Heart left ventricle (tissue), 16 donors: ENCODE results near the gene GTF2F2. TPM values are rescaled to one million over a fixed set of nuclear protein-coding genes. Genes with fewer than 3 reads are reported as not detected.

Experiments
- ATAC-seq, 4 donors: fragments of 200-7000 bp; cut with Tn5 transposase; one replicate each; pipeline ENCODE4 v1.9.1; 2020 to 2022; ENCODE audit warnings: moderate library complexity in 4 of 4, mild to moderate bottlenecking in 3 of 4, moderate number of reproducible peaks in 1 of 4
- DNase-seq, 5 donors: peaks; one replicate each; pipeline ENCODE4 v3.0.0-alpha.2; 2020
- H3K27ac ChIP-seq, 12 donors: fragments of 200-600 bp; sonication (generic) in 4 of 12; one replicate each; pipeline versions ENCODE4 v1.5.0 to v1.8.0; 2016 to 2022; ENCODE audit warnings: mild to moderate bottlenecking in 2 of 12
- H3K27me3 ChIP-seq, 9 donors: fragments of 200-600 bp; sonication (generic) in 2 of 9; one replicate each; pipeline versions ENCODE4 v1.5.1 to v1.8.0; 2016 to 2022; ENCODE audit warnings: mild to moderate bottlenecking in 3 of 9
- H3K36me3 ChIP-seq, 9 donors: fragments of 200-600 bp; sonication (generic) in 2 of 9; one replicate each; pipeline versions ENCODE4 v1.5.0 to v1.8.0; 2018 to 2022; ENCODE audit warnings: mild to moderate bottlenecking in 2 of 9
- H3K4me1 ChIP-seq, 12 donors: fragments of 200-600 bp; sonication (generic) in 4 of 12; one replicate each; pipeline versions ENCODE4 v1.5.0 to v1.8.0; 2016 to 2022; ENCODE audit warnings: mild to moderate bottlenecking in 3 of 12
- H3K4me3 ChIP-seq, 12 donors: fragments of 200-600 bp; sonication (generic) in 4 of 12; one replicate each; pipeline versions ENCODE4 v1.5.0 to v1.8.0; 2017 to 2022; ENCODE audit warnings: mild to moderate bottlenecking in 9 of 12, moderate library complexity in 4 of 12
- H3K9me3 ChIP-seq, 12 donors: fragments of 200-600 bp; sonication (generic) in 4 of 12; one replicate each; pipeline versions ENCODE4 v1.5.0 to v1.8.0; 2016 to 2022; ENCODE audit warnings: mild to moderate bottlenecking in 1 of 12
- POLR2A ChIP-seq, 2 donors: fragments of 450-650 bp; IDR thresholded peaks; one replicate each; pipeline ENCODE4 v1.6.1; 2017; ENCODE audit warnings: antibody characterized with exemption in 2 of 2, mild to moderate bottlenecking in 2 of 2, moderate library complexity in 2 of 2
- WGBS, 4 donors: extraction: QIAGEN DNeasy Blood & Tissue Kit in 2 of 4; methylation state at CpG; one replicate each; pipeline versions ENCODE4 v1.1.5 to v1.1.7; 2013 to 2018; 5-methylcytosine and 5-hydroxymethylcytosine counted together
- intact Hi-C, 10 donors: fragments of 100-400 bp; cut with DNase I; formaldehyde crosslinking; loops; one replicate each; pipeline versions ENCODE4 v1.11.1 to v1.14.2; 2022
- polyA plus RNA-seq, 2 donors: library from polyadenylated mRNA; stranded (reverse); fragments of 200-250 nt; gene quantifications; one replicate each; pipeline ENCODE4 v1.2.3, GENCODE V29; 2013
- total RNA-seq, 9 donors: library from RNA; depleted of rRNA in 2 of 9; stranded (reverse); fragments of >200 nt in 2 of 9; fragmentation: NEBNext Ultra II Directional in 3 of 9; extraction: Animal tissue kit (Norgen Biotek cat#: 25700) in 3 of 9; gene quantifications; one replicate each; pipeline versions ENCODE4 v1.1.0 to v1.2.4, GENCODE V29; 2016 to 2023
- TF ChIP-seq, protein P1 (sequence below), 12 donors: fragments of 200-600 bp; sonication (generic) in 4 of 12; IDR thresholded peaks; one replicate each; pipeline versions ENCODE4 v1.5.0 to v1.8.0; 2018 to 2022; ENCODE audit warnings: antibody characterized with exemption in 12 of 12, mild to moderate bottlenecking in 5 of 12
- donor health status: ischemic (EF 13 %, LVEDD 7.1; RV severe dilation, severe dysfunction).
- donor health status: healthy with polysubstance abuse.
- donor health status: DM: no; HTN: yes; CAD: no.
- donor health status: DM: no; HTN: no; CAD: no.
- donor health status: ischemic (EF 25% LVEDD 6.9; RV normal size, moderate dysfunction).
- donor health status: ischemic (EF 25% LVEDD 5.7; RV mildly dilated, moderate dysfunction).
- donor health status: healthy.
- donor health status: DM: yes; HTN: yes; CAD: no.
- donor health status: ischemic (EF 35%, LVEDD 5.7; RV mildly dilated, moderate dysfunction).
- donor health status: nonischemic (EF 11% LVEDD 7.7; RV severe dilation, severe dysfunction).
- donor health status: DM: yes; HTN: yes; CAD: no.
- donor health status: PGD.
- donor health status: ischemic (EF 29% LVEDD 5.4; RV normal size, mild dysfunction).
- donor health status: nonischemic (EF 23%, LVEDD 6.1; RV moderate dilation, normal function).

GTF2F2 gene
- total and polyA plus RNA-seq, 11 donors = 17.7 to 25.4 (median 21.6) TPM

DNA sequence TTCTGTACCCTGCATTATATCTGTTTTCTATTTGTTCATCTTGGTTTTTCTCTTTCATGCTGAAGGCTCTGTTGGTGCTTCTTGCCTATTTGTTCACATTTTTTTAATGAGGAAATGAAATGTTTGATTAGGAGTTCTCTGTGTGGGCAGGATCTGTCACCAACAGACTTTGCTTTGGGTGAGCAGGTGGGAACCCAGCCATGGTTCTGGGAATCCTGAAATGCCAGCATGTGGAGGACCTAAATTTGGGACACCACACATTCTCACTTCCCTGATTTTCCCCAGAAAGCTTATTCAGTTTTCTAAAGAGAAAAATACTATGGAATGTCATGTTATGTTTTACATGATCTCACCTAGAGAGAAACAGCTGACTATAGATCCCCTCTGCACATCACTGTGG lies 186.7 kb downstream of the GTF2F2 start:
- Histone ChIP-seq H3K4me3 (no peak overlapping the region), H3K36me3 (no peaks in the 10 kb centered on the region), H3K27me3 (peaks cover 0 to 5% (median 0%) of the 10 kb centered on the region in 9 donors), H3K27ac (no peak overlapping the region), H3K9me3 (no peaks in the 10 kb centered on the region), H3K4me1 (peaks cover 0 to 21% (median 13%) of the 10 kb centered on the region in 12 donors)
- no peak for TF ChIP-seq POLR2A (IDR thresholded peaks at IDR 0.05)
- TF ChIP-seq, protein P1, sequence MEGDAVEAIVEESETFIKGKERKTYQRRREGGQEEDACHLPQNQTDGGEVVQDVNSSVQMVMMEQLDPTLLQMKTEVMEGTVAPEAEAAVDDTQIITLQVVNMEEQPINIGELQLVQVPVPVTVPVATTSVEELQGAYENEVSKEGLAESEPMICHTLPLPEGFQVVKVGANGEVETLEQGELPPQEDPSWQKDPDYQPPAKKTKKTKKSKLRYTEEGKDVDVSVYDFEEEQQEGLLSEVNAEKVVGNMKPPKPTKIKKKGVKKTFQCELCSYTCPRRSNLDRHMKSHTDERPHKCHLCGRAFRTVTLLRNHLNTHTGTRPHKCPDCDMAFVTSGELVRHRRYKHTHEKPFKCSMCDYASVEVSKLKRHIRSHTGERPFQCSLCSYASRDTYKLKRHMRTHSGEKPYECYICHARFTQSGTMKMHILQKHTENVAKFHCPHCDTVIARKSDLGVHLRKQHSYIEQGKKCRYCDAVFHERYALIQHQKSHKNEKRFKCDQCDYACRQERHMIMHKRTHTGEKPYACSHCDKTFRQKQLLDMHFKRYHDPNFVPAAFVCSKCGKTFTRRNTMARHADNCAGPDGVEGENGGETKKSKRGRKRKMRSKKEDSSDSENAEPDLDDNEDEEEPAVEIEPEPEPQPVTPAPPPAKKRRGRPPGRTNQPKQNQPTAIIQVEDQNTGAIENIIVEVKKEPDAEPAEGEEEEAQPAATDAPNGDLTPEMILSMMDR (IDR thresholded peaks at IDR 0.05) = no peak
- DNase-seq (no peak), ATAC-seq (no peak)
- intact Hi-C loops = loop anchor here in 4 of 10 donors (5.0 to 10.0 kb wide), 4 partner anchors 255 to 335 kb away; no protein-coding TSS in a partner anchor

DNA sequence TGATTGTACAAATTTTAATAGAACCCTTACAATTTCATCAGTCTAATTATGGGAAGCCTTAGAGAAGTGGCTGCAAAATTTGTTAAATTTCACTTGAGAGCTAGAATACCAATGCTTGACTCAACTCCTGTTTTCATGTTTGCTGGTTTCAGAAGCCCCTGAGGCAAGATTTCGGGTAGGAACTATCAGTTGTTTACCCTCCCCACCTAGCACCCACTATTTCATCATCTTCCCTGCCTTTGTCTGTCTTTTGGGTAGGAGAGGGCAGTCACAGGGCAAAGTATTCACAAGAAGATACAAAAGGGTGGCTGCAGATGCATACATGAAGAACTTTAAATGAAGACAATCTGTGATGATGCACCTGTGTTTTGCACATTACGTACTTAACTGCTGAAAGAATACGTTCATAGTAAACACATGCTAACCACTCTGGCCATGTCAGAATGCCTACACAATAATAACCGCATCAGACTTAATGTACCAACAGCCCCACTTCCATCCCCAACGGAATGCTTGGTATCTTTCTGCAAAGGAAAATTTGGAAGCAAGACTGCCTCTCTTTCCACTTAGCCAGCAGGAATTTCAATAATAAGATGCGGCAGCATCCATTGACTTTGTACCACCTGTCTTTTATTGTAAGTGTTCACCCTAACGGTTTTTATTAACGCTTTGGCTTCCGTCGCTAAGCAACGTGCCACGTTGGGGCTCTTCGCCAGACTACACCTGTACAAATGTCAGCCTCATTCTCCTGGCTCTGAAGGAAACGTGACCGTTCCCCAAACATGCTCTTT lies 190.2 kb downstream of the GTF2F2 start:
- peaks cover 0 to 21% (median 13%) of the 10 kb centered on the region in 12 donors for H3K4me1 ChIP-seq
- no peak for ATAC-seq
- DNase-seq = no peak
- no peaks in the 10 kb centered on the region for H3K36me3 ChIP-seq
- H3K9me3 ChIP-seq = no peaks in the 10 kb centered on the region
- intact Hi-C loops = loop anchor here in 3 of 10 donors (2.0 to 10.0 kb wide), 3 partner anchors 264 to 826 kb away; no protein-coding TSS in a partner anchor
- WGBS, 4 donors = 14 to 19% (median 18%) methylated on average over 15 of the region's 15 CpGs
- peak overlapping the region in 11 of 12 donors; percentile 36 to 69 (median 57) for H3K4me3 ChIP-seq
- H3K27ac ChIP-seq = no peak overlapping the region
- TF ChIP-seq, protein P1 (IDR thresholded peaks at IDR 0.05) = no peak
- TF ChIP-seq POLR2A (IDR thresholded peaks at IDR 0.05) = no peak
- H3K27me3 ChIP-seq = peaks cover 0 to 5% (median 0%) of the 10 kb centered on the region in 9 donors

DNA sequence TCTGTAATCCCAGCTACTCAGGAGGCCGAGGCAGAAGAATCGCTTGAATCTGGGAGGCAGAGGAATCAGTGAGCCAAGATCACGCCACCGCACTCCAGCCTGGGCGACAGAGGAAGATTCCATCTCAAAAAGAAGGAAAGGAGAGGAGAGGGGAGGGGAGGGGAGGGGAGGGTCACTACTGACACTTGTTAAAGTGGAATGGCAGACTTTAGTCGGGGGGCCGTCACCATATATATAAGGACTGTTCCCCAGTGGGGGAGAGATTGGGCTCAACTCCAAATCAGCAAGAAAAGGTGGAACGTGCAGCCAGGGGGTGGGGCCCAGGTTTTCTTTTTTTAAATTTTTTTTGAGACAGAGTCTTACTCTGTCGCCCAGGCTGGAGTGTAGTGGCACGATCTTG lies 194.5 kb downstream of the GTF2F2 start:
- H3K36me3 ChIP-seq = no peaks in the 10 kb centered on the region
- ATAC-seq (no peak), DNase-seq (no peak)
- no peaks in the 10 kb centered on the region for H3K9me3 ChIP-seq
- H3K27me3 ChIP-seq = peaks cover 0 to 5% (median 0%) of the 10 kb centered on the region in 9 donors
- H3K4me3 ChIP-seq = no peak overlapping the region
- TF ChIP-seq POLR2A (IDR thresholded peaks at IDR 0.05) = no peak
- TF ChIP-seq, protein P1 (IDR thresholded peaks at IDR 0.05) = no peak
- H3K4me1 ChIP-seq = peaks cover 0 to 15% (median 11%) of the 10 kb centered on the region in 12 donors
- intact Hi-C loops = loop anchor here in 1 of 10 donors (10.0 kb wide), 1 partner anchor 830 kb away; no protein-coding TSS in a partner anchor
- H3K27ac ChIP-seq = no peak overlapping the region
- 59 to 88% (median 83%) methylated on average over 5 to 10 of the region's 10 CpGs for WGBS, 4 donors

DNA sequence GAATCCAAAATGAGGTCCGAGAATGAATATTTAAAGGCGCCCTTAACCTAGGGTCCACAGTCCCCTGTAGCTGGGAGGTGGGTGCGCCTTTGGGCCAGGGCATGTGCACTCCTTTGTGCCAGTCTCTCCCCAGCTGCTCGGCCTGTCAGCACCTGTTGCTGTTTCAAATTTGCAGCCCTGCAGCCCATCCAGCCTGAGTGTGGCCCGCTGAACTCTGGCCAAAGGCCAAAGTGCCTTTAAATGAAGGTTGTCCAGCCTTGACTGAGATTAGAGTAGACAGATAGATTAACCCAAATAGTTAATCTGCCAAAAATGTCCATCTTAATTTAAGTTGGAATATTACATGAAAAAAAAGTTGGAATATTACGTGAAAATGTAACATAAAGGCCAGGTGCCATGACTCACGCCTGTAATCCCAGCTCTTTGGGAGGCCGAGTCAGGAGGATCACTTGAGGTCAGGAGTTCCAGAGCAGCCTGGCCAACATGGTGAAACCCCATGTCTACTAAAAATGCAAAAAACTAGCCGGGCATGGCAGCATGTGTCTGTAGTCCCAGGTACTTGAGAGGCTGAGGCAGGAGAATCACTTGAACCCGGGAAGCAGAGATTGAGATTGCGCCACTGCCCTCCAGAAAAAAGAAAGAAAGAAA lies 195.3 kb downstream of the GTF2F2 start:
- no peaks in the 10 kb centered on the region for H3K9me3 ChIP-seq
- H3K27me3 ChIP-seq = peaks cover 0 to 5% (median 0%) of the 10 kb centered on the region in 9 donors
- no peak for TF ChIP-seq POLR2A (IDR thresholded peaks at IDR 0.05)
- TF ChIP-seq, protein P1 (IDR thresholded peaks at IDR 0.05) = no peak
- H3K4me1 ChIP-seq = peaks cover 0 to 18% (median 10%) of the 10 kb centered on the region in 12 donors
- intact Hi-C loops = loop anchor here in 1 of 10 donors (10.0 kb wide), 1 partner anchor 831 kb away; no protein-coding TSS in a partner anchor
- 66 to 82% (median 75%) methylated on average over 11 of the region's 11 CpGs for WGBS, 4 donors
- no peak overlapping the region for H3K27ac ChIP-seq
- DNase-seq (peak in 2 of 5 donors; percentile 26 to 35), ATAC-seq (peak in 1 of 4 donors; percentile 68)
- no peaks in the 10 kb centered on the region for H3K36me3 ChIP-seq
- H3K4me3 ChIP-seq = no peak overlapping the region
